ENCODE results near the gene PSMB11. TPM values are rescaled to one million over a fixed set of nuclear protein-coding genes. Genes with fewer than 3 reads are reported as not detected.

The PSMB11 gene
- total and polyA plus RNA-seq, 10 of the 15 experiments (the other 5 are each of a cell fraction or from before 2014, with no cell fraction given): not detected

GRCh38 chr14:23043754-23044153 is 1.7 kb downstream of the PSMB11 start:
- no peaks in the 10 kb centered on the region for H3K4me1 ChIP-seq (ENCODE audit: control insufficient read depth, insufficient read depth, low read length)
- SMC1A ChIA-PET (ENCODE audit: uncharacterized antibody, unreplicated experiment): interaction anchor here (2.4 kb wide), 1 partner anchor 57 kb away, joined by 6 read pairs; no protein-coding TSS in a partner anchor
- H3K4me3 ChIP-seq: no peak overlapping the region
- intact Hi-C loops (cut with micrococcal nuclease; ENCODE audit: unreplicated experiment) (no loop called here), in situ Hi-C loops (cut with MboI) (no loop called here)
- DNase-seq (ENCODE audit: low read depth, low spot score) (no peak), FAIRE-seq (no peak), ATAC-seq (no peak)
- no peaks in the 10 kb centered on the region for H3K79me2 ChIP-seq (ENCODE audit: control insufficient read depth, insufficient read depth, low read length)
- H3K9me3 ChIP-seq (replicated peaks; ENCODE audit: control insufficient read depth, insufficient read depth, low read length): no peaks in the 10 kb centered on the region
- RAD21 ChIA-PET (ENCODE audit: unreplicated experiment): no interaction called here
- no peak overlapping the region for H3K4me2 ChIP-seq (ENCODE audit: control insufficient read depth, insufficient read depth)
- CTCF ChIA-PET: interaction anchor here (1.0 kb wide), 1 partner anchor 15 kb away, joined by 3 read pairs; no protein-coding TSS in a partner anchor
- POLR2A ChIA-PET: no interaction called here
- H3K27ac ChIP-seq (ENCODE audit: control insufficient read depth, insufficient read depth): no peak overlapping the region
- no peak overlapping the region for H3K9ac ChIP-seq (ENCODE audit: control insufficient read depth, insufficient read depth, low read length)
- H3K36me3 ChIP-seq (ENCODE audit: control insufficient read depth in 2 of 2, insufficient read depth in 2 of 2, low read length in 1 of 2): no peaks in the 10 kb centered on the region
- no peak for TF ChIP-seq BHLHE40 (IDR thresholded peaks at IDR 0.05; ENCODE audit: borderline replicate concordance in 1 of 2, low read depth in 2 of 2, low read length in 1 of 2)
- TF ChIP-seq FOS (IDR thresholded peaks at IDR 0.05; ENCODE audit: borderline replicate concordance, extremely low read depth, insufficient read length): no peak
- WGBS (ENCODE audit: insufficient coverage, insufficient replicate concordance, low lambda C conversion rate, missing lambda C conversion rate): 76% methylated on average over 3 of the region's 3 CpGs
- BruUV-seq (replicated peaks): no TSS peak
- no peak overlapping the region for H2AFZ ChIP-seq (ENCODE audit: control insufficient read depth, low read depth, low read length)
- no peaks in the 10 kb centered on the region; a peak in 2 of 4 replicates for H3K27me3 ChIP-seq (replicated peaks in 1 of 2; ENCODE audit: control insufficient read depth in 2 of 2, insufficient read depth in 2 of 2, low read length in 1 of 2)
- H4K20me1 ChIP-seq (ENCODE audit: control insufficient read depth, insufficient read depth): no peaks in the 10 kb centered on the region

- Histone ChIP-seq H3K9me3 (replicated peaks; ENCODE audit: control insufficient read depth, insufficient read depth, low read length) (no peaks in the 10 kb centered on the region), H3K4me1 (ENCODE audit: control insufficient read depth, insufficient read depth, low read length) (no peaks in the 10 kb centered on the region), H3K79me2 (ENCODE audit: control insufficient read depth, insufficient read depth, low read length) (no peaks in the 10 kb centered on the region), H3K27ac (ENCODE audit: control insufficient read depth, insufficient read depth) (no peak overlapping the region), H3K36me3 (ENCODE audit: control insufficient read depth in 2 of 2, insufficient read depth in 2 of 2, low read length in 1 of 2) (no peaks in the 10 kb centered on the region), H3K4me3 (no peak overlapping the region), H3K4me2 (ENCODE audit: control insufficient read depth, insufficient read depth) (no peak overlapping the region), H3K9ac (ENCODE audit: control insufficient read depth, insufficient read depth, low read length) (no peak overlapping the region), H4K20me1 (ENCODE audit: control insufficient read depth, insufficient read depth) (no peaks in the 10 kb centered on the region), H2AFZ (ENCODE audit: control insufficient read depth, low read depth, low read length) (no peak overlapping the region), H3K27me3 (replicated peaks in 1 of 2; ENCODE audit: control insufficient read depth in 2 of 2, insufficient read depth in 2 of 2, low read length in 1 of 2) (no peaks in the 10 kb centered on the region; a peak in 2 of 4 replicates)
- ATAC-seq (no peak), FAIRE-seq (no peak), DNase-seq (ENCODE audit: low read depth, low spot score) (no peak)
- CTCF ChIA-PET: interaction anchor here (0.5 to 1.0 kb wide), 2 partner anchors 16 to 62 kb away, joined by 3 read pairs; no protein-coding TSS in a partner anchor
- BruUV-seq (replicated peaks): no TSS peak
- SMC1A ChIA-PET (ENCODE audit: uncharacterized antibody, unreplicated experiment): no interaction called here
- intact Hi-C loops (cut with micrococcal nuclease; ENCODE audit: unreplicated experiment): no loop called here
- POLR2A ChIA-PET: no interaction called here
- RAD21 ChIA-PET (ENCODE audit: unreplicated experiment): no interaction called here
- TF ChIP-seq PRDM15 (CRISPR knock-in tag; IDR thresholded peaks at IDR 0.05): no peak
- TF ChIP-seq MEF2B (IDR thresholded peaks at IDR 0.05; ENCODE audit: partially characterized antibody, poor library complexity, severe bottlenecking): no peak
- TF ChIP-seq NFXL1 (IDR thresholded peaks at IDR 0.05; ENCODE audit: borderline replicate concordance): no peak
- no peak for TF ChIP-seq NR2C2 (IDR thresholded peaks at IDR 0.05; ENCODE audit: borderline replicate concordance, control insufficient read depth, insufficient read length, low read depth)
- no peak for TF ChIP-seq NFIC (IDR thresholded peaks at IDR 0.05; ENCODE audit: low read depth, low read length)
- no peak for TF ChIP-seq SMARCA5 (IDR thresholded peaks at IDR 0.05)
- WGBS (ENCODE audit: insufficient coverage, insufficient replicate concordance, low lambda C conversion rate, missing lambda C conversion rate): 57% methylated on average over 8 of the region's 8 CpGs
- in situ Hi-C loops (cut with MboI): no loop called here
Observed at GRCh38 chr14:23044840-23045239, 2.8 kb downstream of the PSMB11 start.
